Effector memory CD4-positive, alpha-beta T cell (primary cell): ENCODE data around the gene FHIP1A.
A peak's percentile ranks its signal among the peaks of the same experiment; 100 is the strongest.
"Not testable (repeated sequence)": the region's sequence is repeated elsewhere in the genome, so short reads cannot be mapped to it uniquely, and the experiment has no call there.

Source experiments
- DNase-seq, 3 donors: peaks; one replicate each; pipeline ENCODE4 v3.0.0-alpha.2; 2020
- H3K27ac ChIP-seq: 2 replicates; pipeline ENCODE4 v1.7.0; 2013; ENCODE audit warnings: mild to moderate bottlenecking, low read length, moderate library complexity; ENCODE audit not compliant: insufficient read depth, poor library complexity, severe bottlenecking
- H3K27me3 ChIP-seq: replicated peaks from 2 replicates; pipeline ENCODE4 v1.7.0; 2013; ENCODE audit warnings: mild to moderate bottlenecking, low read length; ENCODE audit not compliant: insufficient read depth, control insufficient read depth, poor library complexity, severe bottlenecking
- H3K36me3 ChIP-seq: 2 replicates; pipeline ENCODE4 v1.7.0; 2013; ENCODE audit warnings: mild to moderate bottlenecking, low read length, moderate library complexity; ENCODE audit not compliant: control insufficient read depth, insufficient read depth
- H3K4me1 ChIP-seq: 2 replicates; pipeline ENCODE4 v1.7.0; 2013; ENCODE audit warnings: low read length, mild to moderate bottlenecking; ENCODE audit not compliant: control insufficient read depth, insufficient read depth, poor library complexity, severe bottlenecking
- H3K4me3 ChIP-seq: 2 replicates; pipeline ENCODE4 v1.7.0; 2013; ENCODE audit warnings: low read length, low read depth, mild to moderate bottlenecking; ENCODE audit not compliant: insufficient read depth, poor library complexity, severe bottlenecking
- H3K9me3 ChIP-seq: 2 replicates; pipeline ENCODE4 v1.7.0; 2013; ENCODE audit warnings: mild to moderate bottlenecking, low read length, moderate library complexity; ENCODE audit not compliant: control insufficient read depth

Gene FHIP1A

DNA sequence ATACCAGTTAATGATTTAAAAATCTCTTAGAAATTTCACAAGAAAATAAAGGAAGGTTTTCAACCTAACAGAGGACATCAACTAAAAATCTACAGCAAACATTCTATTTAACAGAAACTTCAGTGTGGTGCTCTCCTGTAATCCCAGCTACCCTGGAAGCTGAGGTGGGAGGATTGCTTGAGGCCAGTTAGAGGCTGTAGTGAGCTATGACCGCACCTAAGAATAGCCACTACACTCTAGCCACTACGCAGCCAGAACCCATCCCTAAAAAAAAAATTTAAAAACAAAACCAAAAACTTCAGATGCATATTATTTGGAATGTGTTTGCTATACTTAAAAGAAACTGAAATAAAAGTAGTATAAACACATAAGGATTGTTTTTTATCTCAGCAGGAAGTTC lies 7.2 kb upstream of the FHIP1A start:
- no peaks in the 10 kb centered on the region for H3K9me3 ChIP-seq
- no peaks in the 10 kb centered on the region for H3K36me3 ChIP-seq
- no peaks in the 10 kb centered on the region for H3K4me1 ChIP-seq
- H3K27me3 ChIP-seq: no peaks in the 10 kb centered on the region
- DNase-seq: no peak
- H3K27ac ChIP-seq: no peak overlapping the region
- H3K4me3 ChIP-seq: no peak overlapping the region

- H3K9me3 ChIP-seq: no peaks in the 10 kb centered on the region
- H3K27me3 ChIP-seq: no peaks in the 10 kb centered on the region
- no peaks in the 10 kb centered on the region for H3K36me3 ChIP-seq
- DNase-seq: no peak
- no peak overlapping the region for H3K4me3 ChIP-seq
- H3K27ac ChIP-seq: no peak overlapping the region
- H3K4me1 ChIP-seq: no peaks in the 10 kb centered on the region
Measured at GRCh38 chr4:151402145-151402865, 6.7 kb upstream of the FHIP1A start.

GRCh38 chr4:151403656-151404055 lies 5.3 kb upstream of the FHIP1A start:
- DNase-seq: no peak
- no peaks in the 10 kb centered on the region for H3K27me3 ChIP-seq
- no peak overlapping the region for H3K4me3 ChIP-seq
- peaks cover 9% of the 10 kb centered on the region for H3K4me1 ChIP-seq
- no peak overlapping the region for H3K27ac ChIP-seq
- no peaks in the 10 kb centered on the region for H3K36me3 ChIP-seq
- H3K9me3 ChIP-seq: no peaks in the 10 kb centered on the region

DNA sequence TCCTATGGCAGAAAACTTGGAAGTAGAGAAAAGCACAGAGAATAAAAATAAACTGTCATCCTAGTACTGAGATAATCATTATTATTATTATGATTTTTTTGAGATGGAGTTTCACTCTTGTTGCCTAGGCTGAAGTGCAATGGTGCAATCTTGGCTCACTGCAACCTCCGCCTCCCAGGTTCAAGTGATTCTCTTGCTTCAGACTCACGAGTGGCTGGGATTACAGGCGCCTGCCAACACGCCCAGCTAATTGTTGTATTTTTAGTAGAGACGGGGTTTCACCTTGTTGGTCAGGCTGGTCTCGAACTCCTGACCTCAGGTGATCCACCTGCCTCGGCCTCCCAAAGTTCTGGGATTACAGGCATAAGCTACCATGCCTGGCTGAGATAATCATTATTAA lies 4.2 kb upstream of the FHIP1A start:
- not testable (repeated sequence) for DNase-seq, H3K9me3 ChIP-seq, H3K36me3 ChIP-seq, H3K4me3 ChIP-seq, H3K27me3 ChIP-seq, H3K27ac ChIP-seq
- H3K4me1 ChIP-seq: peaks cover 16% of the 10 kb centered on the region

- H3K9me3 ChIP-seq: no peaks in the 10 kb centered on the region
- H3K36me3 ChIP-seq: no peaks in the 10 kb centered on the region
- no peaks in the 10 kb centered on the region for H3K27me3 ChIP-seq
- no peak overlapping the region for H3K4me3 ChIP-seq
- H3K4me1 ChIP-seq: peaks cover 16% of the 10 kb centered on the region
- DNase-seq: no peak
- no peak overlapping the region for H3K27ac ChIP-seq
Measured at GRCh38 chr4:151407018-151407417, 2.0 kb upstream of the FHIP1A start.

GRCh38 chr4:151407466-151408379 lies 1.3 kb upstream of the FHIP1A start:
- Histone ChIP-seq H3K27ac (no peak overlapping the region), H3K4me3 (peak overlapping the region; percentile 64), H3K36me3 (no peaks in the 10 kb centered on the region), H3K9me3 (no peaks in the 10 kb centered on the region), H3K4me1 (peaks cover 16% of the 10 kb centered on the region), H3K27me3 (no peaks in the 10 kb centered on the region)
- peak in 2 of 3 donors; percentile 1 to 11 for DNase-seq

DNA sequence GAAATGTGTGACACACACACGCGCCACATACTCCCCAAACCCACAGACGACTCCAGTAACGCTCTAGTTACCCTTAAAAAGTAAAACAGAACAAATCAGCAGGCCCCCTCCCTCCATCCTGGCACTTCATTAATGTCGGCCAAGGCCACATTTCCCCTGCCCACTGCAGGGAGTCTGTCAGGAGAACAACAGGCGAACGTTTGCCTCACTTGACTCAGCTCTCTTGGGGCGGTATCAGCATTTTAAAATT lies 671 bp upstream of the FHIP1A start:
- Histone ChIP-seq H3K4me1 (peaks cover 16% of the 10 kb centered on the region), H3K36me3 (no peaks in the 10 kb centered on the region), H3K4me3 (peak overlapping the region; percentile 64), H3K9me3 (no peaks in the 10 kb centered on the region), H3K27ac (peak overlapping the region; percentile 37), H3K27me3 (no peaks in the 10 kb centered on the region)
- no peak for DNase-seq

- peak overlapping the region; percentile 69 for H3K4me3 ChIP-seq
- H3K4me1 ChIP-seq: peaks cover 16% of the 10 kb centered on the region
- H3K9me3 ChIP-seq: no peaks in the 10 kb centered on the region
- H3K27ac ChIP-seq: peak overlapping the region; percentile 26
- DNase-seq: no peak
- no peaks in the 10 kb centered on the region for H3K36me3 ChIP-seq
- no peaks in the 10 kb centered on the region for H3K27me3 ChIP-seq
Measured at GRCh38 chr4:151409470-151410313, 716 bp downstream of the FHIP1A start.

DNA sequence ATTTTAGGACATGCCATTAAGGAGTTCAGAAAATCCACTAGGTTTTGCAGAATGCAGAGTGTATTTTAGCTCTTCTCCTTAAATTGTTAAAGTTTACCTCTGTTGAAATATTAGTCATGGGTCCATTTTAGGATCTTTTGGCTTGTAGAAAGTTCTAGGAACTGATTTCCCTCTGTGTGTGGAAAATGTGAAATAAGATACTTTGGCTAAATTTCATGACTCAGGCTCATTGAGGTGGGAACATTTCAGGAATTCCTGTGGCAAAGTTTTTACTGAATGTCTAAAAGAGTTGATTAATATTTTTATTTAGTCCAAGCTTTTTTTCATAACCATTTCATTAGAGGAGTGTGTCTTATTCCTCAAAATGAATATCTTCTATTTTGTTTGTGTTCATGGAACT lies 7.0 kb downstream of the FHIP1A start:
- H3K27ac ChIP-seq: no peak overlapping the region
- no peaks in the 10 kb centered on the region for H3K36me3 ChIP-seq
- no peaks in the 10 kb centered on the region for H3K9me3 ChIP-seq
- H3K27me3 ChIP-seq: no peaks in the 10 kb centered on the region
- DNase-seq: no peak
- no peak overlapping the region for H3K4me3 ChIP-seq
- no peaks in the 10 kb centered on the region for H3K4me1 ChIP-seq
